GM23338 (cell line): ENCODE results near the gene PAX3.

Experiments
- CTCF ChIP-seq, 2 experiments: fragments of 200-600 bp in 1 of 2; sonication (generic) in 1 of 2; conservative IDR thresholded peaks; 2 replicates each; pipeline versions ENCODE4 v1.5.1 to v1.6.1; 2016 to 2017; ENCODE audit warnings: antibody characterized with exemption in 2 of 2, low read depth in 2 of 2, mild to moderate bottlenecking in 2 of 2, moderate library complexity in 1 of 2
- EZH2 ChIP-seq: fragments of 200-600 bp; sonication (generic); IDR thresholded peaks from one replicate; pipeline ENCODE4 v1.8.0; 2017; ENCODE audit warnings: antibody characterized with exemption, mild to moderate bottlenecking, low read depth; ENCODE audit not compliant: unreplicated experiment
- JUNB ChIP-seq: IDR thresholded peaks from one replicate; pipeline ENCODE4 v1.6.1; 2016; ENCODE audit warnings: antibody characterized with exemption; ENCODE audit not compliant: unreplicated experiment

DNA sequence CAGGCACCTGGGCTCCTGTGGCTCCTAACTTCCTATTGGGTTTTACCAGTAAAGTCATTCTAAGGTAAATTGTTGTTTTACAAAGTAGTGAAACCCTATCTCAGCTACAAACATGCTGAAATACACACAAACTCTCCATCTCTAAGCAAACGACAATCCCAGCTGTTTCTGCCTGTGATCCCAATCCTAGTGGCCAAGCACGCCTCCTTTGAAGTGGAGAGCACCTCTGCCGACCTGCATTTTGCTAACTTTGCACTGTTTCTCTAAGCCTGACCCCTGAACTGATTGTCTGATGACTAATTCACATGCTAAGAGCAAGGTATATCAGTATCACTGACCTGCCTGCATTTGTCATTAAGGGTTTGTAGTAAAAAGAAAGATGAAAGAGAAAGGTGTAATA, 124.3 kb downstream of the PAX3 start:
- TF ChIP-seq CTCF (conservative IDR thresholded peaks at IDR 0.05; ENCODE audit: low read depth in 2 of 2) (no peak), JUNB (no peak), EZH2 (no peak)
